H1 (cell line): ENCODE measurements around the gene SSTR3. TPM values are rescaled to one million over a fixed set of nuclear protein-coding genes. Genes with fewer than 3 reads are reported as not detected.

ENCODE experiments used
- CTCF ChIA-PET: fragments of 300-600 bp; sonication (Branson Sonifier 250); formaldehyde crosslinking; loops from one replicate; lab custom pipeline; 2021; ENCODE audit not compliant: partially characterized antibody; lab: Charles Lee
- POLR2A ChIA-PET: fragments of 300-600 bp; sonication (Branson Sonifier 250); formaldehyde crosslinking; loops from one replicate; lab custom pipeline; 2021; ENCODE audit warnings: inconsistent platforms; ENCODE audit not compliant: partially characterized antibody; lab: Charles Lee
- DNase-seq, 2 experiments: peaks; one replicate each; pipeline versions ENCODE4 v3.0.0 to v3.0.0-alpha.2; 2010 to 2022; ENCODE audit warnings: low spot score in 2 of 2, low read depth in 1 of 2, mixed read lengths in 1 of 2
- FAIRE-seq: peaks from 2 replicates; lab custom pipeline; 2011; peaks lifted over from hg19 to GRCh38; lab: Jason Lieb, UNC
- H2AFZ ChIP-seq: 2 replicates; pipeline ENCODE4 v1.8.1; 2012; ENCODE audit warnings: low read length, inconsistent platforms
- H2AK5ac ChIP-seq: 2 replicates; pipeline ENCODE4 v1.6.1; 2013; ENCODE audit warnings: low read depth, low read length
- H2BK120ac ChIP-seq: replicated peaks from 2 replicates; pipeline ENCODE3; 2013; ENCODE audit warnings: low read depth, low read length, inconsistent platforms
- H2BK12ac ChIP-seq: 2 replicates; pipeline ENCODE4 v1.6.1; 2013; ENCODE audit warnings: low read depth, low read length
- H2BK15ac ChIP-seq: 2 replicates; pipeline ENCODE4 v1.6.1; 2013; ENCODE audit warnings: low read length
- H2BK20ac ChIP-seq: 2 replicates; pipeline ENCODE4 v1.6.1; 2013; ENCODE audit warnings: low read length
- H2BK5ac ChIP-seq: 2 replicates; pipeline ENCODE4 v1.6.1; 2013; ENCODE audit warnings: low read depth, low read length
- H3K14ac ChIP-seq: 2 replicates; pipeline ENCODE4 v1.6.1; 2013; ENCODE audit warnings: inconsistent platforms; ENCODE audit not compliant: insufficient read length
- H3K18ac ChIP-seq: 2 replicates; pipeline ENCODE4 v1.6.1; 2013; ENCODE audit warnings: low read length; ENCODE audit errors: extremely low read depth
- H3K23ac ChIP-seq: 2 replicates; pipeline ENCODE4 v1.6.1; 2013; ENCODE audit warnings: inconsistent platforms; ENCODE audit not compliant: insufficient read length
- H3K23me2 ChIP-seq: 2 replicates; pipeline ENCODE4 v1.6.1; 2013; ENCODE audit warnings: low read depth, low read length
- H3K27ac ChIP-seq: 2 replicates; pipeline ENCODE4 v1.6.1; 2011; ENCODE audit warnings: low read depth, low read length, inconsistent platforms
- H3K27me3 ChIP-seq, 4 experiments: replicated peaks in 1 of 4; 1 replicate in 1 of 4; 2 replicates in 3 of 4; pipeline versions ENCODE4 v1.6.1 to v1.8.1; 2011 to 2013; ENCODE audit warnings: low read length in 3 of 4, mild to moderate bottlenecking in 3 of 4, inconsistent platforms in 2 of 4, mixed read lengths in 2 of 4, moderate library complexity in 1 of 4; ENCODE audit not compliant: control insufficient read depth in 3 of 4, insufficient read depth in 3 of 4; ENCODE audit errors: extremely low read depth in 1 of 4
- H3K36me3 ChIP-seq, 4 experiments: 2 replicates each; pipeline versions ENCODE4 v1.6.1 to v1.8.1; 2011 to 2013; ENCODE audit warnings: mild to moderate bottlenecking in 4 of 4, low read length in 3 of 4, moderate library complexity in 2 of 4, control low read depth in 1 of 4, inconsistent platforms in 1 of 4; ENCODE audit not compliant: insufficient read depth in 4 of 4, control insufficient read depth in 2 of 4
- H3K4ac ChIP-seq: replicated peaks from 2 replicates; pipeline ENCODE3; 2013; ENCODE audit warnings: low read length, low read depth, mixed read lengths, inconsistent platforms; ENCODE audit not compliant: insufficient read length
- H3K4me1 ChIP-seq, 4 experiments: replicated peaks in 1 of 4; 1 replicate in 1 of 4; 2 replicates in 3 of 4; pipeline versions ENCODE4 v1.6.1 to v1.8.1; 2011 to 2013; ENCODE audit warnings: low read length in 3 of 4, inconsistent platforms in 2 of 4, mixed read lengths in 1 of 4; ENCODE audit not compliant: insufficient read depth in 4 of 4, control insufficient read depth in 3 of 4
- H3K4me2 ChIP-seq, 2 experiments: 2 replicates each; pipeline versions ENCODE4 v1.6.1 to v1.8.1; 2011 to 2013; ENCODE audit warnings: low read depth in 2 of 2, low read length in 2 of 2, control low read depth in 1 of 2, inconsistent platforms in 1 of 2, mild to moderate bottlenecking in 1 of 2; ENCODE audit not compliant: insufficient read depth in 1 of 2
- H3K4me3 ChIP-seq, 4 experiments: fragments of 200-600, 300-600 bp in 1 of 4; sonication (generic), shearing (Covaris generic), sonication (Bioruptor Twin) in 1 of 4; 2 replicates each; pipeline versions ENCODE4 v1.5.1 to v1.8.1; 2011 to 2016; ENCODE audit warnings: low read length in 4 of 4, low read depth in 3 of 4, control low read depth in 2 of 4, inconsistent platforms in 2 of 4, mild to moderate bottlenecking in 2 of 4, mixed read lengths in 1 of 4, moderate library complexity in 1 of 4; ENCODE audit not compliant: insufficient read depth in 2 of 4; ENCODE audit errors: extremely low read depth in 1 of 4
- H3K56ac ChIP-seq: replicated peaks from 2 replicates; pipeline ENCODE3; 2013; ENCODE audit warnings: low read depth, mild to moderate bottlenecking, mixed read lengths, low read length, inconsistent platforms; ENCODE audit not compliant: insufficient read length
- H3K79me1 ChIP-seq: 2 replicates; pipeline ENCODE4 v1.6.1; 2013; ENCODE audit warnings: low read depth, low read length, control low read depth
- H3K79me2 ChIP-seq, 2 experiments: 2 replicates each; pipeline versions ENCODE4 v1.6.1 to v1.8.1; 2012 to 2013; ENCODE audit warnings: low read length in 2 of 2, mild to moderate bottlenecking in 2 of 2, inconsistent platforms in 1 of 2; ENCODE audit not compliant: insufficient read depth in 2 of 2, control insufficient read depth in 1 of 2
- H3K9ac ChIP-seq, 4 experiments: replicated peaks in 1 of 4; 1 replicate in 1 of 4; 2 replicates in 3 of 4; pipeline versions ENCODE4 v1.6.1 to v1.8.1; 2011 to 2013; ENCODE audit warnings: low read depth in 3 of 4, low read length in 3 of 4, control low read depth in 2 of 4, mild to moderate bottlenecking in 2 of 4, moderate library complexity in 2 of 4, inconsistent platforms in 1 of 4; ENCODE audit errors: extremely low read depth in 1 of 4
- H3K9me3 ChIP-seq, 2 experiments: 2 replicates each; pipeline versions ENCODE4 v1.6.1 to v1.8.1; 2012 to 2013; ENCODE audit warnings: mild to moderate bottlenecking in 2 of 2, moderate library complexity in 2 of 2, control low read depth in 1 of 2, inconsistent platforms in 1 of 2, low read depth in 1 of 2, low read length in 1 of 2, mixed read lengths in 1 of 2; ENCODE audit not compliant: insufficient read depth in 2 of 2
- H4K20me1 ChIP-seq, 2 experiments: replicated peaks in 1 of 2; 2 replicates each; pipeline versions ENCODE3 to v1.8.1; 2011 to 2013; ENCODE audit warnings: inconsistent platforms in 2 of 2, low read length in 2 of 2, mild to moderate bottlenecking in 1 of 2; ENCODE audit not compliant: insufficient read depth in 2 of 2, control insufficient read depth in 1 of 2
- H4K5ac ChIP-seq: 2 replicates; pipeline ENCODE4 v1.6.1; 2013; ENCODE audit warnings: low read length, low read depth, mixed read lengths, inconsistent platforms; ENCODE audit not compliant: insufficient read length
- H4K8ac ChIP-seq: 2 replicates; pipeline ENCODE4 v1.8.0; 2013; ENCODE audit warnings: mild to moderate bottlenecking, moderate library complexity, low read length, inconsistent platforms; ENCODE audit not compliant: insufficient read depth; ENCODE audit errors: extremely low read depth
- H4K91ac ChIP-seq: replicated peaks from 2 replicates; pipeline ENCODE3; 2013; ENCODE audit warnings: low read length, mixed read lengths, inconsistent platforms; ENCODE audit not compliant: insufficient read length
- CBX5 ChIP-seq: fragments of 300-800, 300-1000 bp; sonication (generic); IDR thresholded peaks from 2 replicates; pipeline ENCODE4 v1.7.1; 2016; ENCODE audit warnings: antibody characterized with exemption, low read length, low read depth
- CREB1 ChIP-seq: IDR thresholded peaks from 2 replicates; pipeline ENCODE4 v1.6.1; 2012; ENCODE audit warnings: inconsistent platforms
- HDAC2 ChIP-seq, 2 experiments: fragments of 300-600 bp in 1 of 2; sonication (generic) in 1 of 2; IDR thresholded peaks; 2 replicates each; pipeline ENCODE4 v1.6.1; 2011 to 2012; ENCODE audit warnings: low read depth in 2 of 2, low read length in 2 of 2, mild to moderate bottlenecking in 2 of 2, moderate library complexity in 2 of 2, borderline replicate concordance in 1 of 2, inconsistent platforms in 1 of 2
- PHF8 ChIP-seq: fragments of 200-600 bp; sonication (generic); conservative IDR thresholded peaks from 2 replicates; pipeline ENCODE4 v1.7.1; 2012; ENCODE audit warnings: low read depth, mild to moderate bottlenecking, inconsistent platforms, low read length, moderate library complexity
- POLR2A ChIP-seq, 2 experiments: IDR thresholded peaks; 1 replicate in 1 of 2; 2 replicates in 1 of 2; pipeline ENCODE4 v1.6.1; 2011; ENCODE audit warnings: low read depth in 2 of 2, low read length in 2 of 2, mild to moderate bottlenecking in 2 of 2; ENCODE audit errors: control extremely low read depth in 1 of 2
- RFX5 ChIP-seq: IDR thresholded peaks from 2 replicates; pipeline ENCODE4 v1.6.1; 2011; ENCODE audit warnings: low read depth, low read length, improper control_type of control experiment, borderline replicate concordance
- YY1 ChIP-seq: IDR thresholded peaks from 2 replicates; pipeline ENCODE4 v1.6.1; 2011; ENCODE audit warnings: low read depth, mild to moderate bottlenecking, low read length
- WGBS, 2 experiments: shearing (Covaris generic) in 1 of 2; methylation state at CpG; one replicate each; pipeline versions ENCODE4 v1.1.6 to v1.1.7; 2013 to 2015; ENCODE audit warnings: low lambda C conversion rate in 2 of 2, mixed read lengths in 2 of 2, inconsistent platforms in 1 of 2, low coverage in 1 of 2, missing lambda C conversion rate in 1 of 2; ENCODE audit not compliant: insufficient replicate concordance in 2 of 2, insufficient coverage in 1 of 2, insufficient read length in 1 of 2; ENCODE audit errors: extremely low coverage in 1 of 2, missing lambda C conversion rate in 1 of 2; 5-methylcytosine and 5-hydroxymethylcytosine counted together
- polyA plus RNA-seq, 7 experiments: library from polyadenylated mRNA; depleted of rRNA in 3 of 7; stranded (reverse) in 5 of 7; unstranded in 2 of 7; fragments of >200 nt in 5 of 7; fragments of 200-250 nt in 2 of 7; gene quantifications; 1 replicate in 5 of 7; 2 replicates in 1 of 7; 4 replicates in 1 of 7; pipeline versions ENCODE4 v1.2.1 to v1.2.3, GENCODE V29; 2011 to 2013; ENCODE audit warnings: missing spikeins in 2 of 7, mixed read lengths in 2 of 7
- total RNA-seq: library from RNA; stranded (reverse); fragmentation: NEBNext Ultra II Directional; extraction: Animal tissue kit (Norgen Biotek cat#: 25700); gene quantifications from 2 replicates; pipeline ENCODE4 v1.2.1, GENCODE V29; 2021

SSTR3 gene
- total and polyA plus RNA-seq, 2 of the 8 experiments (the other 6 are each of a cell fraction or from before 2014, with no cell fraction given) = 0.22 to 0.77 TPM

- Histone ChIP-seq H2BK15ac (no peak overlapping the region), H3K23me2 (peaks cover under 1% of the 10 kb centered on the region; the same call in 1 of the 2 replicates), H2BK20ac (no peak overlapping the region), H3K79me1 (no peaks in the 10 kb centered on the region), H3K56ac (no peak overlapping the region), H3K18ac (no peak overlapping the region), H2AK5ac (no peak overlapping the region), H3K36me3 (peaks cover 0 to 8% (median 0%) of the 10 kb centered on the region in 4 experiments; a peak in 2 of 8 replicates), H4K8ac (no peak overlapping the region), H3K9me3 (peaks cover 4 to 6% of the 10 kb centered on the region in 2 experiments; a peak in 3 of 4 replicates), H3K27ac (no peak overlapping the region), H3K4me1 (peaks cover 4 to 23% (median 14%) of the 10 kb centered on the region in 4 experiments), H3K9ac (no peak overlapping the region), H2BK5ac (no peak overlapping the region), H3K4me2 (no peak overlapping the region), H3K4ac (no peak overlapping the region), H4K20me1 (peaks cover 0 to 4% of the 10 kb centered on the region in 2 experiments), H2BK12ac (no peak overlapping the region), H4K91ac (no peak overlapping the region), H3K79me2 (no peaks in the 10 kb centered on the region), H3K14ac (no peak overlapping the region), H3K27me3 (no peaks in the 10 kb centered on the region), H2AFZ (no peak overlapping the region), H2BK120ac (no peak overlapping the region), H3K23ac (no peak overlapping the region), H4K5ac (no peak overlapping the region), H3K4me3 (no peak overlapping the region)
- POLR2A ChIA-PET = no interaction called here
- TF ChIP-seq PHF8 (no peak), RFX5 (no peak), HDAC2 (IDR thresholded peaks at IDR 0.05; ENCODE audit: borderline replicate concordance in 1 of 2, low read depth in 2 of 2, low read length in 2 of 2) (no peak), CBX5 (no peak), CREB1 (no peak), YY1 (no peak), POLR2A (IDR thresholded peaks at IDR 0.05; ENCODE audit: control extremely low read depth in 1 of 2, low read depth in 2 of 2, low read length in 2 of 2) (no peak)
- no peak for FAIRE-seq
- no peak for DNase-seq
- CTCF ChIA-PET = interaction anchor here (0.7 to 1.4 kb wide), 3 partner anchors 12 to 45 kb away, joined by 3 read pairs; no protein-coding TSS in a partner anchor
- WGBS, 2 experiments = 93% methylated on average over 1 of the region's 1 CpG; no CpG with 5 or more reads in 1 of the 2 experiments
Observed at GRCh38 chr22:37192741-37193140, 19.5 kb downstream of the SSTR3 start.
